OCI-LY1 (cell line): Measurements from ENCODE around the gene GALNT17.

Experiments used
- CTCF ChIP-seq: fragments of 200-600 bp; sonication (generic), shearing (Covaris generic); IDR thresholded peaks from 2 replicates; pipeline ENCODE4 v1.5.1; 2017; ENCODE audit warnings: mild to moderate bottlenecking, antibody characterized with exemption, low read length, moderate library complexity, mixed read lengths
- EZH2 ChIP-seq: fragments of 200-600 bp; sonication (generic), shearing (Covaris generic); IDR thresholded peaks from 2 replicates; pipeline ENCODE4 v1.8.0; 2017; ENCODE audit warnings: borderline replicate concordance, mixed run types, mild to moderate bottlenecking, antibody characterized with exemption, low read length, moderate library complexity, mixed read lengths

- TF ChIP-seq CTCF (no peak), EZH2 (no peak)
Observed at GRCh38 chr7:71718563-71718962, 586.6 kb downstream of the GALNT17 start.
